Mucosa of descending colon (tissue), 3 donors: ENCODE results near the gene ESF1. TPM values are rescaled to one million over a fixed set of nuclear protein-coding genes. Genes with fewer than 3 reads are reported as not detected.

Experiments
- ATAC-seq: fragments of 200-7000 bp; cut with Tn5 transposase; one replicate; pipeline ENCODE4 v1.9.1; 2020; ENCODE audit warnings: mild to moderate bottlenecking, moderate library complexity
- DNase-seq, 3 donors: peaks; one replicate each; pipeline ENCODE4 v3.0.0-alpha.2; 2020
- H3K36me3 ChIP-seq: fragments of 200-600 bp; one replicate; pipeline ENCODE4 v1.8.0; 2021; ENCODE audit warnings: low read depth, mild to moderate bottlenecking
- H3K4me1 ChIP-seq: fragments of 200-600 bp; one replicate; pipeline ENCODE4 v1.8.0; 2021; ENCODE audit warnings: low read depth, mild to moderate bottlenecking
- H3K4me3 ChIP-seq: fragments of 200-600 bp; one replicate; pipeline ENCODE4 v1.8.0; 2021; ENCODE audit warnings: mild to moderate bottlenecking
- H3K9me3 ChIP-seq: fragments of 200-600 bp; one replicate; pipeline ENCODE4 v1.8.0; 2021; ENCODE audit warnings: mild to moderate bottlenecking
- CTCF ChIP-seq: fragments of 200-600 bp; IDR thresholded peaks from one replicate; pipeline ENCODE4 v1.8.0; 2022; ENCODE audit warnings: antibody characterized with exemption, mild to moderate bottlenecking
- intact Hi-C, 2 donors: fragments of 100-400 bp; cut with DNase I in 1 of 2; cut with micrococcal nuclease in 1 of 2; formaldehyde crosslinking; loops; one replicate each; pipeline versions ENCODE4 v1.11.0 to v1.11.1; 2022; cut with DNase I, micrococcal nuclease
- total RNA-seq, 3 donors: library from RNA; stranded (reverse); fragmentation: NEBNext Ultra II Directional in 2 of 3; extraction: Animal tissue kit (Norgen Biotek cat#: 25700) in 2 of 3; gene quantifications; one replicate each; pipeline versions ENCODE4 v1.2.1 to v1.2.4, GENCODE V29; 2021 to 2023
- donor health status: DM: no; HTN: no; CAD: no; lungs with moderate emphysema.
- donor health status: DM: no; HTN: no; CAD: no.
- donor health status: DM: no; HTN: yes; CAD: no.

ESF1 gene
- total RNA-seq, 3 donors from 2014 or later = 10.0 to 16.2 (median 10.9) TPM

- DNase-seq (no peak), ATAC-seq (no peak)
- TF ChIP-seq CTCF = no peak
- intact Hi-C loops = no loop called here
- no peaks in the 10 kb centered on the region for H3K9me3 ChIP-seq
- H3K36me3 ChIP-seq = no peaks in the 10 kb centered on the region
- H3K4me1 ChIP-seq = no peaks in the 10 kb centered on the region
- H3K4me3 ChIP-seq = no peak overlapping the region
Measured at GRCh38 chr20:13753436-13754036, 31.2 kb downstream of the ESF1 start.

GRCh38 chr20:13749811-13750210, 34.9 kb downstream of the ESF1 start:
- H3K9me3 ChIP-seq = no peaks in the 10 kb centered on the region
- TF ChIP-seq CTCF = no peak
- DNase-seq = no peak
- H3K4me3 ChIP-seq = no peak overlapping the region
- no peaks in the 10 kb centered on the region for H3K4me1 ChIP-seq
- intact Hi-C loops = no loop called here
- no peak for ATAC-seq
- no peaks in the 10 kb centered on the region for H3K36me3 ChIP-seq

GRCh38 chr20:13745784-13746183, 38.9 kb downstream of the ESF1 start:
- H3K36me3 ChIP-seq = no peaks in the 10 kb centered on the region
- no peak overlapping the region for H3K4me3 ChIP-seq
- intact Hi-C loops = no loop called here
- DNase-seq (no peak), ATAC-seq (no peak)
- H3K4me1 ChIP-seq = no peaks in the 10 kb centered on the region
- no peak for TF ChIP-seq CTCF
- no peaks in the 10 kb centered on the region for H3K9me3 ChIP-seq

GRCh38 chr20:13744352-13744751, 40.4 kb downstream of the ESF1 start:
- no peak for ATAC-seq
- no peak for DNase-seq
- no peaks in the 10 kb centered on the region for H3K4me1 ChIP-seq
- H3K36me3 ChIP-seq = no peaks in the 10 kb centered on the region
- intact Hi-C loops = no loop called here
- no peak overlapping the region for H3K4me3 ChIP-seq
- H3K9me3 ChIP-seq = no peaks in the 10 kb centered on the region
- no peak for TF ChIP-seq CTCF

- no peak for DNase-seq
- TF ChIP-seq CTCF = no peak
- H3K4me3 ChIP-seq = no peak overlapping the region
- no peaks in the 10 kb centered on the region for H3K36me3 ChIP-seq
- no peaks in the 10 kb centered on the region for H3K9me3 ChIP-seq
- intact Hi-C loops = no loop called here
- ATAC-seq = no peak
- H3K4me1 ChIP-seq = no peaks in the 10 kb centered on the region
Measured at GRCh38 chr20:13741879-13742278, 42.8 kb downstream of the ESF1 start.
